Fibroblast of lung (primary cell): ENCODE results near the gene SLC4A2.

Source experiments
- CTCF ChIP-seq, 2 donors: IDR thresholded peaks in 1 of 2; conservative IDR thresholded peaks in 1 of 2; 1 replicate in 1 of 2; 2 replicates in 1 of 2; pipeline ENCODE4 v1.5.1; 2011 to 2012; ENCODE audit warnings: low read length in 2 of 2, control low read depth in 1 of 2, inconsistent platforms in 1 of 2, low read depth in 1 of 2, mild to moderate bottlenecking in 1 of 2
- EZH2 ChIP-seq: IDR thresholded peaks from 2 replicates; pipeline ENCODE4 v1.5.1; 2012; ENCODE audit warnings: low read length, control low read depth, mild to moderate bottlenecking; ENCODE audit errors: missing control alignments

GRCh38 chr7:151120896-151121295 is 61.5 kb downstream of the SLC4A2 start:
- TF ChIP-seq CTCF (conservative IDR thresholded peaks at IDR 0.05 in 1 of 2, IDR thresholded peaks at IDR 0.05 in 1 of 2; ENCODE audit: low read depth in 1 of 2, low read length in 2 of 2): no peak
- TF ChIP-seq EZH2: no peak
